HK-2 (cell line): ENCODE data around the gene FAHD2A.
"Not testable (repeated sequence)": the region's sequence is repeated elsewhere in the genome, so short reads cannot be mapped to it uniquely, and the experiment has no call there.

Source experiments
- DNase-seq: peaks from one replicate; pipeline ENCODE4 v3.0.0-alpha.2; 2018; ENCODE audit not compliant: unreplicated experiment

Gene FAHD2A

GRCh38 chr2:95376311-95377215 lies 25.9 kb upstream of the FAHD2A start:
- no peak for DNase-seq

- DNase-seq = no peak
Observed at GRCh38 chr2:95377216-95378123, 25.0 kb upstream of the FAHD2A start.

GRCh38 chr2:95378281-95378680 lies 24.2 kb upstream of the FAHD2A start:
- DNase-seq = not testable (repeated sequence)

- no peak for DNase-seq
Observed at GRCh38 chr2:95379371-95379831, 23.1 kb upstream of the FAHD2A start.

- DNase-seq = no peak
Observed at GRCh38 chr2:95380280-95380679, 22.2 kb upstream of the FAHD2A start.

- DNase-seq = no peak
Observed at GRCh38 chr2:95380731-95381130, 21.8 kb upstream of the FAHD2A start.

GRCh38 chr2:95381212-95382191 lies 21.0 kb upstream of the FAHD2A start:
- no peak for DNase-seq

GRCh38 chr2:95382192-95382591 lies 20.3 kb upstream of the FAHD2A start:
- DNase-seq = no peak

GRCh38 chr2:95382686-95383634 lies 19.5 kb upstream of the FAHD2A start:
- DNase-seq = no peak

GRCh38 chr2:95383635-95384027 lies 18.9 kb upstream of the FAHD2A start:
- DNase-seq = no peak

- no peak for DNase-seq
Observed at GRCh38 chr2:95384854-95385569, 17.5 kb upstream of the FAHD2A start.

GRCh38 chr2:95385570-95385984 lies 16.9 kb upstream of the FAHD2A start:
- DNase-seq = no peak

GRCh38 chr2:95386031-95386430 lies 16.5 kb upstream of the FAHD2A start:
- DNase-seq = no peak

GRCh38 chr2:95387358-95387757 lies 15.2 kb upstream of the FAHD2A start:
- no peak for DNase-seq

GRCh38 chr2:95388091-95388692 lies 14.3 kb upstream of the FAHD2A start:
- DNase-seq = no peak

- DNase-seq = no peak
Observed at GRCh38 chr2:95388856-95389244, 13.7 kb upstream of the FAHD2A start.

- peak; percentile 63 for DNase-seq
Observed at GRCh38 chr2:95389245-95390119, 13.0 kb upstream of the FAHD2A start.

- no peak for DNase-seq
Observed at GRCh38 chr2:95390272-95390880, 12.1 kb upstream of the FAHD2A start.
